HT1080 (cell line): ENCODE results near the gene CDC42EP4. TPM values are rescaled to one million over a fixed set of nuclear protein-coding genes. Genes with fewer than 3 reads are reported as not detected.

Experiments
- DNase-seq: peaks from one replicate; pipeline ENCODE4 v3.0.0-alpha.2; 2015; ENCODE audit warnings: low read depth
- total RNA-seq: library from RNA; depleted of rRNA; stranded (reverse); fragments of >200 nt; shearing (Covaris generic); gene quantifications from 2 replicates; pipeline ENCODE4 v1.2.3, GENCODE V29; 2014

CDC42EP4 gene
- total RNA-seq, 1 experiment from 2014 or later, result 37.0 TPM

- no peak for DNase-seq
Measured at GRCh38 chr17:73304438-73304837, 7.4 kb downstream of the CDC42EP4 start.

DNA sequence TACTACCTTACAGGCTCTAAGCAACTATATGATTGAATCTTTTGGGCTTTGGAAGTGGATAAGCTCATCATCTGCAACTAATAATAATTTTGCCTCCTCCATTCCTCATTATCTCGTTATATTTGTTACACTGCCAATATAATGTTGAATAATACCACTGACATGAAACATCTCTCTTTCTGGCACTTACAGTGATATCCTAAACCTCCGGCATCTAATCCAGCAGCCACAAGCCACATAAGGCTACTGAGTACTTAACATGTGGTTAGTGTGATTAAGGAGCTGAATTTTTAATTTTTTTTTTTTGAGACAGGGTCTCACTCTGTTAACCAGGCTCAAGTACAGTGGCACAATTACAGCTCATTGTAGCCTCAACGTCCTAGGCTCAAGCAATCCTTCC lies 9.6 kb downstream of the CDC42EP4 start:
- no peak for DNase-seq

GRCh38 chr17:73301369-73301768 lies 10.4 kb downstream of the CDC42EP4 start:
- no peak for DNase-seq

GRCh38 chr17:73300392-73300791 lies 11.4 kb downstream of the CDC42EP4 start:
- no peak for DNase-seq

- DNase-seq, result no peak
Measured at GRCh38 chr17:73297934-73298861, 13.6 kb downstream of the CDC42EP4 start.

- peak; percentile 30 for DNase-seq
Measured at GRCh38 chr17:73293480-73293911, 18.3 kb downstream of the CDC42EP4 start.

DNA sequence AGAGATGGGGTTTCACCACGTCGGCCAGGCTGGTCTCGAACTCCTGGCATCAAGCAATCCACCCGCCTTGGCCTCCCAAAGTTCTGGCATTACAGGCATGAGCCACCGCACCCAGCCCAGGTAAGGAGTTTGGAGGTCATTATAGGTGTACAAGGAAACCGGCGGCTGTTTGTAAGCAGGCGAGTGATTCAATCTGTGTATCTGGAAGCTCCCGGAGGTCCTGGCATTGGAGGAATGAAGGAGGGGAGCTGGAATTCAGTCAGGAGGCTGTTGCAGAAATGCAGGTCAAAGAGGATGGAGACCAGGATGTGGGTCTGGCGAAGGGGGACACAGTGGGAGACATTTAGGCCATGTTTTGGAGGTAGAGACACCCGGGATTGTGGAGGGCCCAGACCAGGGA lies 18.8 kb downstream of the CDC42EP4 start:
- DNase-seq, result no peak

DNA sequence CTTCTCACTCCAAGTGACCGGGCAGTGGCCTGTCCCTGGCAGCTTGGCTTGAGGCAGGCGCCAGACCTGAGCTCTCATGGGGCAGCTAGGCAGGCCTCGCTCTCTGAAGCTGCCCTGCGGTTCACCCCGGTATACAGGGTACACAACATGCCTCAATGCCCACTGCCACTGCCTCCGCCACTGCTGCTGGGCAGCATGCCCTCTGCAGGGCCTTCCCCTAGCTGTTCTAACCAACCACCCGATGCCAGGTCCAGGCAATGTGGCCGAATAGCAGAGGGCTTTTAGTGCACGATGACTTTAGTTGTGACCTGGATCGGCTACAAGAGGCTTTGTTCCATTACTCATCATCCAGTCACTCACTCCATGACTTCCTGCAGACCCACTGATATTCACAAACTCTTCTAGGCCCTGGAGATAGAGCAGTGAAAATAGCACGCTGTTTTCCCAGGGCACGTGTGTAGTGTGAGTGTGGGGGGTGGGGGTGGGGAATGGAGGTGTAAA lies 19.7 kb downstream of the CDC42EP4 start:
- DNase-seq, result peak; percentile 91

DNA sequence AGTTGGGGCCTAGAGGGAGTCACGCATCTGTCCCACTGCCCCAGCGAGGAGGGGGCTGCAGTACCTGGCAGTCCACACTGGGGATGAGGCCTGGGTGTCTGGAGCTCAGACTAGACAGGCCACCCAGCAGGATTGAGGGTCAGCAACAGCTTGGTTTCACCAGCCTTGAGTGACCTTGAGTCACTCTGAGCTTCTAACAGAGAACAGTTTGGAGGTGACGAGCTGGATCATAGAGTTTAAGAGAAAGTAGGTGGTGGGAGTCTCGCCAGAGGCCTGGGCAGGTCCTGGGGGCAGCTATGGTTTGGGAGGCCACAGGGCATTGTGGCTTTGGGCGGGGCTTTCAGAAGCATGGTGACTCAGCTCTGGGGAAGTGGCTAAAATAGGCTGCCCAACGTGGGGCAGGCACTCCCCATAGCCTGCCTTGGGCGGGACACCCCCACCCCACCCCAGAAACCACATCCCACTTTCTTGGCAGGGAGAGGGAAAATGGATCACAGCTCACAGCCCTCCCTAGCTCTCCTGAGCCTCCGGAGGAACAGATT lies 20.5 kb downstream of the CDC42EP4 start:
- peak; percentile 97 for DNase-seq

DNA sequence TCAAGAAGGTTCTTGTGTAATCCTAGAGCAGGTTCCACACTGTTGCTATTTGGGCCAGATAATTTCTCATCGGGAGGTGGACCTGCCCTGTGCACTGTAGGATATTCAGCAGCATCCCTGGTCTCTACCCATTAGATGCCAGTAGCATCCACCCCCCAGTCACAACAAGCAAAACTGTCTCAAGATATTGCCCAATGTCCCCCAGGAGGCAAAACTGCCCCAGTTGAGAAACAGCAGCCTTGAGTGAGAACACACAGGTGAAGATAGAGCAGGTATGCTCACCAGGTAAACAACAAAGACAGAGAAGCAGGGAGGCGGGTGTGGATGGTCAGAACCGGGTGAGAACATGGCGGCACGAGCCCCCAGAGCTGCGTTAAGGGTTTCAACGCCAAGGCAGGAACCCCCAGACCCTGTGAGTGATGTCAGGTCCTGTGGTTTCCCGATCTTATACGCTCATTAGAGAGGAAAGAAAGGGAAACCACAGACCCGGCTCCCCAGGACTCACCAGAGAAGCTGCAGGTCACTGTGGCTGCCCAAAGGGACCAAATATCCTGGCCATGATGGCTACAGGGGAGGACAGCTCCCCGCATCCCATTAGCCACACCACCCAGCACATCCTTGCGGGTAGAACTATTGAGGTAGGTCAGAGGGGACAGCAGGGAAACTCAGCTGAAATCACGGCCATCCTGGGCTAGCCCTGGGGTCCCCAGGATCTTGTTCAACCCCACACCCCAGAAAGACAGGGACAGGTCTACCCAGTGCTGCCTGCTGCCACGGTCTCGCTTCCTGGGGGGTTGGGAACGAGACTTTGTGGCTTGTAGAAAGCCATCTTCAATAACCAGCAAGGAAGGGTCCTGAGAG lies 21.2 kb downstream of the CDC42EP4 start:
- no peak for DNase-seq

GRCh38 chr17:73289549-73290254 lies 22.1 kb downstream of the CDC42EP4 start:
- no peak for DNase-seq

DNA sequence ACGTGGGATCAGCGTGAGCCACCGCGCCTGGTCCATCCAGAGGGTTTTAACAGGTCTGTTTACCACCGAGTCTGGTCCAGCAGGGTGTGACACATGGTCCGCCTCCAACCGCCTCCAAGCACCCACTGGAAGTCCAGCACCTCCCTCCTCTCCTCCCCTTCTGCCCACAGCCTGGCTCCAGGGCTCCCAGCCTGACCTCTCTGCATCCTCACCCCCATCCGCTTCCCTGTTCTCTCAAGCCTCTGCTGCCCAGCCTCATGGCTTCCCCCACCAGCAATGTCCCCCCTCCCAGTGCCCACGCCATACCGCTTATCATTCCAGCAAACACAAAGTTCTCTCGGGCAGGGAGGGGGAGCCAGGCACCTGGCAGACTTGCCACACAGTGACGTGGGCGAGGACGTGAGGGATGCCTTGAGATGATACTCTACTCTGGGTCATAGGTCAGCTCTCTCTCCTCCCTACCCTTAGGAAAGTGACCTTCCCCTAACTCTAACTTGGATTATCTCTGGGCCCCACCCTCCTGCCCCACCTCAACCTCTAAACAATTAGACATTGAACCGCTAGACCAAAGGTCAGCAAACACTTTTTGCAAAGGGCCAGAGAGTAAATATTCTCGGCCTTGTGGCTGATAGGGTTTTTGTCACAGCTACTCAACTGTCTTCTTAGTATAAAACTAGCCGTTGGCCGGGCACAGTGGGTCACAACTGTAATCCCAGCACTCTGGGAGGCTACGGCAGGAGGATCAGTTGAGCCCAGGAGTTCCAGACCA lies 23.1 kb downstream of the CDC42EP4 start:
- DNase-seq, result no peak

GRCh38 chr17:73286863-73287296 lies 24.9 kb downstream of the CDC42EP4 start:
- DNase-seq, result no peak

- no peak for DNase-seq
Measured at GRCh38 chr17:73285916-73286862, 25.6 kb downstream of the CDC42EP4 start.

DNA sequence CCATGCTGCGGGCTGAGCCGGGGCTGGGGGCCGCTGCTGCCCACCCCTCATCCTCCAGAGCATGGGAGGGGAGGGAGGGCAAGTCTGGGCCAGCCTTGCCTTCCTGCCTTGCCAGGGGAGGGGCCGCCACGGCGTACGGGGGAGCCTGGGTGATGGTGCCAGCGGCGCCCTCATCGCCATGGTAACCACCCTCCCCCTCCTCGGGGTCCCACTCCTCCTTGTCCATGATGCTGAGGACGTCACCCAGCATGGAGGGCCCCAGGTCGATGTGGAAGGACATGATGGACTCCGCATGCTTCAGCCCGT lies 26.2 kb downstream of the CDC42EP4 start:
- DNase-seq, result no peak

DNA sequence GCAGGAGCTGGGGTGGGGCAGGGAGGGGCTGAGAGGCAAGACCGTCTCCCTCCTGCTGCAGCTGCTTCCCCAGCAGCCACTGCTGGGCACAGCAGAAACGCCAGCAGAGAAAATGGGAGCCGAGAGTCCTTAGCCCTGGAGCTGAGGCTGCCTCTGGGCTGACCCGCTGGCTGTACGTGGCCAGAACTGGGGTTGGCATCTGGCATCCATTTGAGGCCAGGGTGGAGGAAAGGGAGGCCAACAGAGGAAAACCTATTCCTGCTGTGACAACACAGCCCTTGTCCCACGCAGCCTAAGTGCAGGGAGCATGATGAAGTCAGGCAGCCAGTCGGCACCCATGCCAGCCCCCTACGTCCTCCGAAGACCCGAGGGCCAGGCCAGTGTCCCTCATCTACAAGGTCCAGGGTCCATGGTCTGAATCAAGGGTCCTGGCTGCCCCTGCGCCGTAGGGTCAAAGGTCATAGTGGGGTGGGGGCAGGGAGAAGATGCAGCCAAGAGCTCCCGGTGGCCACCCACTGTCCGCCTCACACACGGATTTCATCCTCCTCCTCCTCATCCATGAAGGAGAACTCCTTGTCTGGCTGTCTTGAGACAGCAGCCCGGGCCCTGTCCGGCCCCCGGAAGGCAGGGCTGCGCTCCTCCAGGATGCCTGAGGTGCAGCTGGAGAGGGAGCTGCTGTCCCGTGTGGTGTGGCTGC lies 26.7 kb downstream of the CDC42EP4 start:
- no peak for DNase-seq

DNA sequence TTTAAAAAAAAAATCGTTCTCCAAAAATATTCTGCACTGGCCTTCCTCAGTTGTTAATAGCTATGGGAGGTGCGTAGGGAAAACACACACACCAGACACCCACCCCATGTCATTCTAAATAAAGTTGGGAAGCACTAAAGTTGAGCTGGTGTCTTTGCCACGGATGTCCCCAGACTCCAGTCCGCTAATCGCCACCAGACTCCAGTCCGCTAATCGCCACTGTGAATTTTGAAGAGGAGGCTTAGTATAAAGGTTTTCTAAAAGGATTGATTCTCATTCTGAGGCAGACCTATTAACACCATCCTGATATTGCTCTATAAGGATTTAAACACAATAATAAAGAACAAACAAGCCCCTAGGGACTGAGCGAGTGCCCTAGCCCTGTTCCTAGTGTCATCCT lies 27.4 kb downstream of the CDC42EP4 start:
- no peak for DNase-seq

GRCh38 chr17:73283841-73284282 lies 27.9 kb downstream of the CDC42EP4 start:
- no peak for DNase-seq

DNA sequence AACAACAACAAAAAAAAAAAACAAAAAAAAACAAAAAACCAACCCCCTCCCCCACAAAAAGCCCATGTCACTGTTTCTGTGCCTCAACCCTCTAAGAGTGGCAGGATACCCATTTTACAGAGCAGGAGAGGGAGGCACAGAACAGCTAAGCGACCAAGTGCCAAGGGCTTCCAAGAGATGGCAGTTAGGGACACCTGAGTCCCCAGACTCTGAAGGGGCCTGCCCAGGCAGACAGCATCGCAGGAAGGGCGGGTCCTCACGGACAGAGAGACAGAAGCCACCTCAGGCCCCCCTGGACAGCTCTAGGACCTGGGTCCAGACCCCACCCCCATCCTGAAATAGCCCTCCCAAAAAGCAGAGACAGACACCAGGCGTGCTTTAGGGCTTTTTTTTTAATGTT lies 28.6 kb downstream of the CDC42EP4 start:
- DNase-seq, result no peak
